ENCODE data around the gene SHC2.
"Not testable (repeated sequence)": the region's sequence is repeated elsewhere in the genome, so short reads cannot be mapped to it uniquely, and the experiment has no call there.

The SHC2 gene

GRCh38 chr19:386189-386588 is 74.6 kb downstream of the SHC2 start:
- not testable (repeated sequence) for H3K4me3 ChIP-seq (ENCODE audit: low read depth in 1 of 2, low read length in 2 of 2); H3K36me3 ChIP-seq (ENCODE audit: insufficient read depth, low read length); H3K9ac ChIP-seq (ENCODE audit: low read length); H3K9me3 ChIP-seq (ENCODE audit: low read length); H3K27ac ChIP-seq (ENCODE audit: low read depth, low read length); H3K4me1 ChIP-seq (ENCODE audit: insufficient read depth, low read length)
- peaks cover 0 to 14% of the 10 kb centered on the region in 2 donors for H3K27me3 ChIP-seq (ENCODE audit: control insufficient read depth in 1 of 2, insufficient read depth in 2 of 2, low read length in 2 of 2)

GRCh38 chr19:384799-385169 is 76.0 kb downstream of the SHC2 start:
- H3K9ac ChIP-seq (ENCODE audit: low read length) = no peak overlapping the region
- no peaks in the 10 kb centered on the region for H3K4me1 ChIP-seq (ENCODE audit: insufficient read depth, low read length)
- no peak overlapping the region for H3K27ac ChIP-seq (ENCODE audit: low read depth, low read length)
- no peaks in the 10 kb centered on the region for H3K36me3 ChIP-seq (ENCODE audit: insufficient read depth, low read length)
- no peaks in the 10 kb centered on the region for H3K9me3 ChIP-seq (ENCODE audit: low read length)
- peaks cover 0 to 10% of the 10 kb centered on the region in 2 donors for H3K27me3 ChIP-seq (ENCODE audit: control insufficient read depth in 1 of 2, insufficient read depth in 2 of 2, low read length in 2 of 2)
- no peak overlapping the region for H3K4me3 ChIP-seq (ENCODE audit: low read depth in 1 of 2, low read length in 2 of 2)

GRCh38 chr19:383922-384798 is 76.7 kb downstream of the SHC2 start:
- Histone ChIP-seq H3K9me3 (ENCODE audit: low read length) (no peaks in the 10 kb centered on the region), H3K27ac (ENCODE audit: low read depth, low read length) (no peak overlapping the region), H3K27me3 (ENCODE audit: control insufficient read depth in 1 of 2, insufficient read depth in 2 of 2, low read length in 2 of 2) (peaks cover 0 to 10% of the 10 kb centered on the region in 2 donors), H3K4me1 (ENCODE audit: insufficient read depth, low read length) (no peaks in the 10 kb centered on the region), H3K4me3 (ENCODE audit: low read depth in 1 of 2, low read length in 2 of 2) (no peak overlapping the region), H3K9ac (ENCODE audit: low read length) (no peak overlapping the region), H3K36me3 (ENCODE audit: insufficient read depth, low read length) (no peaks in the 10 kb centered on the region)

- H3K4me1 ChIP-seq (ENCODE audit: insufficient read depth, low read length) = no peaks in the 10 kb centered on the region
- no peaks in the 10 kb centered on the region for H3K36me3 ChIP-seq (ENCODE audit: insufficient read depth, low read length)
- H3K9ac ChIP-seq (ENCODE audit: low read length) = no peak overlapping the region
- no peak overlapping the region for H3K27ac ChIP-seq (ENCODE audit: low read depth, low read length)
- H3K9me3 ChIP-seq (ENCODE audit: low read length) = no peaks in the 10 kb centered on the region
- H3K4me3 ChIP-seq (ENCODE audit: low read depth in 1 of 2, low read length in 2 of 2) = no peak overlapping the region
- H3K27me3 ChIP-seq (ENCODE audit: control insufficient read depth in 1 of 2, insufficient read depth in 2 of 2, low read length in 2 of 2) = peaks cover 0 to 10% of the 10 kb centered on the region in 2 donors
Measured at GRCh38 chr19:383040-383439, 77.8 kb downstream of the SHC2 start.

- not testable (repeated sequence) for H3K4me1 ChIP-seq (ENCODE audit: insufficient read depth, low read length); H3K4me3 ChIP-seq (ENCODE audit: low read depth in 1 of 2, low read length in 2 of 2); H3K36me3 ChIP-seq (ENCODE audit: insufficient read depth, low read length); H3K9me3 ChIP-seq (ENCODE audit: low read length); H3K9ac ChIP-seq (ENCODE audit: low read length); H3K27ac ChIP-seq (ENCODE audit: low read depth, low read length)
- peaks cover 0 to 10% of the 10 kb centered on the region in 2 donors for H3K27me3 ChIP-seq (ENCODE audit: control insufficient read depth in 1 of 2, insufficient read depth in 2 of 2, low read length in 2 of 2)
Measured at GRCh38 chr19:382578-382977, 78.3 kb downstream of the SHC2 start.

GRCh38 chr19:381901-382300 is 78.9 kb downstream of the SHC2 start:
- H3K4me1 ChIP-seq (ENCODE audit: insufficient read depth, low read length); H3K9ac ChIP-seq (ENCODE audit: low read length); H3K4me3 ChIP-seq (ENCODE audit: low read depth in 1 of 2, low read length in 2 of 2); H3K27ac ChIP-seq (ENCODE audit: low read depth, low read length); H3K9me3 ChIP-seq (ENCODE audit: low read length); H3K36me3 ChIP-seq (ENCODE audit: insufficient read depth, low read length): not testable (repeated sequence)
- peaks cover 0 to 10% of the 10 kb centered on the region in 2 donors for H3K27me3 ChIP-seq (ENCODE audit: control insufficient read depth in 1 of 2, insufficient read depth in 2 of 2, low read length in 2 of 2)

GRCh38 chr19:380618-381219 is 80.1 kb downstream of the SHC2 start:
- not testable (repeated sequence) for H3K36me3 ChIP-seq (ENCODE audit: insufficient read depth, low read length); H3K4me1 ChIP-seq (ENCODE audit: insufficient read depth, low read length); H3K9ac ChIP-seq (ENCODE audit: low read length); H3K4me3 ChIP-seq (ENCODE audit: low read depth in 1 of 2, low read length in 2 of 2); H3K27ac ChIP-seq (ENCODE audit: low read depth, low read length); H3K9me3 ChIP-seq (ENCODE audit: low read length)
- H3K27me3 ChIP-seq (ENCODE audit: control insufficient read depth in 1 of 2, insufficient read depth in 2 of 2, low read length in 2 of 2) = peaks cover 0 to 12% of the 10 kb centered on the region in 2 donors

GRCh38 chr19:379796-380195 is 81.0 kb downstream of the SHC2 start:
- Histone ChIP-seq H3K4me3 (ENCODE audit: low read depth in 1 of 2, low read length in 2 of 2) (no peak overlapping the region), H3K36me3 (ENCODE audit: insufficient read depth, low read length) (no peaks in the 10 kb centered on the region), H3K4me1 (ENCODE audit: insufficient read depth, low read length) (no peaks in the 10 kb centered on the region), H3K9ac (ENCODE audit: low read length) (no peak overlapping the region), H3K9me3 (ENCODE audit: low read length) (no peaks in the 10 kb centered on the region), H3K27ac (ENCODE audit: low read depth, low read length) (no peak overlapping the region), H3K27me3 (ENCODE audit: control insufficient read depth in 1 of 2, insufficient read depth in 2 of 2, low read length in 2 of 2) (peaks cover 0 to 21% of the 10 kb centered on the region in 2 donors)

- H3K4me3 ChIP-seq (ENCODE audit: low read depth in 1 of 2, low read length in 2 of 2) = no peak overlapping the region
- H3K36me3 ChIP-seq (ENCODE audit: insufficient read depth, low read length) = no peaks in the 10 kb centered on the region
- peaks cover 0 to 31% of the 10 kb centered on the region in 2 donors for H3K27me3 ChIP-seq (ENCODE audit: control insufficient read depth in 1 of 2, insufficient read depth in 2 of 2, low read length in 2 of 2)
- H3K9me3 ChIP-seq (ENCODE audit: low read length) = no peaks in the 10 kb centered on the region
- H3K9ac ChIP-seq (ENCODE audit: low read length) = no peak overlapping the region
- no peak overlapping the region for H3K27ac ChIP-seq (ENCODE audit: low read depth, low read length)
- no peaks in the 10 kb centered on the region for H3K4me1 ChIP-seq (ENCODE audit: insufficient read depth, low read length)
Measured at GRCh38 chr19:378706-379105, 82.1 kb downstream of the SHC2 start.

GRCh38 chr19:377801-378581 is 82.8 kb downstream of the SHC2 start:
- no peak overlapping the region for H3K27ac ChIP-seq (ENCODE audit: low read depth, low read length)
- no peaks in the 10 kb centered on the region for H3K9me3 ChIP-seq (ENCODE audit: low read length)
- peaks cover 0 to 30% of the 10 kb centered on the region in 2 donors for H3K27me3 ChIP-seq (ENCODE audit: control insufficient read depth in 1 of 2, insufficient read depth in 2 of 2, low read length in 2 of 2)
- no peak overlapping the region for H3K4me3 ChIP-seq (ENCODE audit: low read depth in 1 of 2, low read length in 2 of 2)
- H3K4me1 ChIP-seq (ENCODE audit: insufficient read depth, low read length) = no peaks in the 10 kb centered on the region
- no peak overlapping the region for H3K9ac ChIP-seq (ENCODE audit: low read length)
- no peaks in the 10 kb centered on the region for H3K36me3 ChIP-seq (ENCODE audit: insufficient read depth, low read length)

- Histone ChIP-seq H3K27me3 (ENCODE audit: control insufficient read depth in 1 of 2, insufficient read depth in 2 of 2, low read length in 2 of 2) (peaks cover 0 to 26% of the 10 kb centered on the region in 2 donors), H3K9me3 (ENCODE audit: low read length) (no peaks in the 10 kb centered on the region), H3K4me1 (ENCODE audit: insufficient read depth, low read length) (no peaks in the 10 kb centered on the region), H3K36me3 (ENCODE audit: insufficient read depth, low read length) (no peaks in the 10 kb centered on the region), H3K27ac (ENCODE audit: low read depth, low read length) (no peak overlapping the region), H3K4me3 (ENCODE audit: low read depth in 1 of 2, low read length in 2 of 2) (no peak overlapping the region), H3K9ac (ENCODE audit: low read length) (no peak overlapping the region)
Measured at GRCh38 chr19:376111-376470, 84.7 kb downstream of the SHC2 start.

All from muscle layer of colon (tissue), 2 donors.